GM23338 (cell line): Measurements from ENCODE around the gene ZFYVE21. TPM values are rescaled to one million over a fixed set of nuclear protein-coding genes. Genes with fewer than 3 reads are reported as not detected.

Experiments used
- ATAC-seq: fragments of 200-7000 bp; cut with Tn5 transposase; 3 replicates; pipeline ENCODE4 v1.9.1; 2020
- DNase-seq: peaks from one replicate; pipeline ENCODE4 v3.0.0-alpha.2; 2015; ENCODE audit warnings: low spot score
- H2AFZ ChIP-seq: fragments of 200-600 bp; sonication (generic); 2 replicates; pipeline ENCODE4 v1.8.0; 2016; ENCODE audit warnings: antibody characterized with exemption, mild to moderate bottlenecking, moderate library complexity
- H3F3A ChIP-seq: fragments of 200-600 bp; sonication (generic); replicated peaks from 2 replicates; pipeline ENCODE4 v1.8.0; 2017; ENCODE audit warnings: antibody characterized with exemption, mixed run types, low read depth
- H3K27ac ChIP-seq: fragments of 200-600 bp; sonication (generic); 2 replicates; pipeline ENCODE4 v1.6.1; 2016; ENCODE audit warnings: low read depth
- H3K27me3 ChIP-seq: fragments of 200-600 bp; sonication (generic); 2 replicates; pipeline ENCODE4 v1.8.0; 2016; ENCODE audit warnings: mild to moderate bottlenecking, mixed run types, moderate library complexity; ENCODE audit not compliant: insufficient read depth
- H3K36me3 ChIP-seq: fragments of 200-600 bp; sonication (generic); 2 replicates; pipeline ENCODE4 v1.8.0; 2016; ENCODE audit warnings: mild to moderate bottlenecking; ENCODE audit not compliant: insufficient read depth
- H3K4me1 ChIP-seq: fragments of 200-600 bp; sonication (generic); 2 replicates; pipeline ENCODE4 v1.8.0; 2016; ENCODE audit warnings: mild to moderate bottlenecking, moderate library complexity; ENCODE audit not compliant: insufficient read depth
- H3K4me2 ChIP-seq: fragments of 200-600 bp; sonication (generic); 2 replicates; pipeline ENCODE4 v1.7.1; 2017; ENCODE audit warnings: mixed run types
- H3K4me3 ChIP-seq: fragments of 200-600 bp; sonication (generic); 2 replicates; pipeline ENCODE4 v1.6.1; 2016; ENCODE audit warnings: mixed run types
- H3K79me2 ChIP-seq: fragments of 200-600 bp; sonication (generic); replicated peaks from 2 replicates; pipeline ENCODE4 v1.8.0; 2017; ENCODE audit warnings: mild to moderate bottlenecking; ENCODE audit not compliant: insufficient read depth
- H3K9me2 ChIP-seq: fragments of 200-600 bp; sonication (generic); 2 replicates; pipeline ENCODE4 v1.8.0; 2017; ENCODE audit not compliant: insufficient read depth
- H4K20me1 ChIP-seq: fragments of 200-600 bp; sonication (generic); replicated peaks from 2 replicates; pipeline ENCODE4 v1.8.0; 2017; ENCODE audit warnings: mild to moderate bottlenecking; ENCODE audit not compliant: insufficient read depth
- H3K27ac Mint-ChIP-seq: 2 replicates; pipeline ENCODE4 v1.8.0; 2020; ENCODE audit warnings: inconsistent platforms, mild to moderate bottlenecking, moderate library complexity, mixed read lengths
- H3K27me3 Mint-ChIP-seq: 3 replicates; pipeline ENCODE4 v1.8.0; 2022; ENCODE audit warnings: low read depth, mild to moderate bottlenecking, moderate library complexity, mixed read lengths, inconsistent platforms; ENCODE audit not compliant: insufficient read depth, poor library complexity
- H3K36me3 Mint-ChIP-seq: 3 replicates; pipeline ENCODE4 v1.8.0; 2021; ENCODE audit warnings: low read depth, mild to moderate bottlenecking, inconsistent platforms, moderate library complexity, mixed read lengths
- H3K4me1 Mint-ChIP-seq: 3 replicates; pipeline ENCODE4 v1.8.0; 2020; ENCODE audit warnings: mild to moderate bottlenecking, inconsistent platforms, mixed read lengths
- H3K4me3 Mint-ChIP-seq: 3 replicates; pipeline ENCODE4 v1.8.0; 2021; ENCODE audit warnings: moderate library complexity, mild to moderate bottlenecking, inconsistent platforms, mixed read lengths
- H3K9me3 Mint-ChIP-seq: 3 replicates; pipeline ENCODE4 v1.8.0; 2020; ENCODE audit warnings: moderate library complexity, mild to moderate bottlenecking, inconsistent platforms, mixed read lengths
- CREB1 ChIP-seq: fragments of 250-450 bp; sonication (Bioruptor Pico); IDR thresholded peaks from 2 replicates; pipeline ENCODE4 v1.5.0; 2020; ENCODE audit warnings: low read depth, mild to moderate bottlenecking, moderate library complexity
- EZH2 ChIP-seq: fragments of 200-600 bp; sonication (generic); IDR thresholded peaks from one replicate; pipeline ENCODE4 v1.8.0; 2017; ENCODE audit warnings: antibody characterized with exemption, mild to moderate bottlenecking, low read depth; ENCODE audit not compliant: unreplicated experiment
- EZH2phosphoT487 ChIP-seq: fragments of 200-600 bp; sonication (generic); IDR thresholded peaks from one replicate; pipeline ENCODE4 v1.8.1; 2018; ENCODE audit warnings: antibody characterized with exemption; ENCODE audit not compliant: unreplicated experiment
- JUNB ChIP-seq: IDR thresholded peaks from one replicate; pipeline ENCODE4 v1.6.1; 2016; ENCODE audit warnings: antibody characterized with exemption; ENCODE audit not compliant: unreplicated experiment
- NANOG ChIP-seq: IDR thresholded peaks from 2 replicates; pipeline ENCODE4 v1.6.1; 2016; ENCODE audit warnings: antibody characterized with exemption, borderline replicate concordance
- POLR2AphosphoS5 ChIP-seq: IDR thresholded peaks from 2 replicates; pipeline ENCODE4 v1.6.1; 2016; ENCODE audit warnings: antibody characterized with exemption, low read depth
- STAT1 ChIP-seq: IDR thresholded peaks from one replicate; pipeline ENCODE4 v1.6.1; 2016; ENCODE audit warnings: antibody characterized with exemption; ENCODE audit not compliant: unreplicated experiment
- ZNF114 ChIP-seq: fragments of 250-450 bp; sonication (Bioruptor Pico); IDR thresholded peaks from 2 replicates; pipeline ENCODE4 v1.5.0; 2020; ENCODE audit warnings: mild to moderate bottlenecking, moderate library complexity
- ZNF331 ChIP-seq: fragments of 250-450 bp; sonication (Bioruptor Pico); IDR thresholded peaks from 2 replicates; pipeline ENCODE4 v1.5.0; 2020; ENCODE audit warnings: low read depth, mild to moderate bottlenecking, moderate library complexity
- polyA plus RNA-seq: library from polyadenylated mRNA; unstranded; fragments of >200 nt; fragmentation: Nextera tagmentation; extraction: Ambion mirVana; gene quantifications from 2 replicates; pipeline ENCODE4 v1.2.1, GENCODE V29; 2016
- total RNA-seq: library from RNA; depleted of rRNA; stranded (reverse); fragments of >200 nt; shearing (Covaris generic); gene quantifications from 2 replicates; pipeline ENCODE4 v1.2.3, GENCODE V29; 2014
- TF ChIP-seq, protein P1 (sequence below): IDR thresholded peaks from 2 replicates; pipeline ENCODE4 v1.6.1; 2016; ENCODE audit warnings: antibody characterized with exemption
- TF ChIP-seq, protein P2 (sequence below): IDR thresholded peaks from one replicate; pipeline ENCODE4 v1.6.1; 2018; ENCODE audit warnings: antibody characterized with exemption; ENCODE audit not compliant: unreplicated experiment
- TF ChIP-seq, protein P3 (sequence below): fragments of 250-450 bp; sonication (Bioruptor Pico); IDR thresholded peaks from 2 replicates; pipeline ENCODE4 v1.5.0; 2020; ENCODE audit warnings: mild to moderate bottlenecking, moderate library complexity
- TF ChIP-seq, protein P4 (sequence below), 2 experiments: fragments of 200-600 bp in 1 of 2; sonication (generic) in 1 of 2; conservative IDR thresholded peaks; 2 replicates each; pipeline versions ENCODE4 v1.5.1 to v1.6.1; 2016 to 2017; ENCODE audit warnings: antibody characterized with exemption in 2 of 2, low read depth in 2 of 2, mild to moderate bottlenecking in 2 of 2, moderate library complexity in 1 of 2

Gene ZFYVE21
- total and polyA plus RNA-seq, 2 experiments from 2014 or later, result 88.0 to 89.6 TPM

- H3K79me2 ChIP-seq, result no peaks in the 10 kb centered on the region
- H3K36me3 ChIP-seq, result peaks cover 5% of the 10 kb centered on the region; the same call in 1 of the 2 replicates
- no peaks in the 10 kb centered on the region for H3K9me2 ChIP-seq
- Mint-ChIP-seq H3K9me3 (no peaks in the 10 kb centered on the region; the same call in 2 of the 3 replicates), H3K36me3 (peaks cover 50% of the 10 kb centered on the region), H3K27ac (peak overlapping the region; percentile 78), H3K4me3 (no peak overlapping the region), H3K4me1 (peaks cover 9% of the 10 kb centered on the region), H3K27me3 (peaks cover 28% of the 10 kb centered on the region)
- H4K20me1 ChIP-seq, result peaks cover 8% of the 10 kb centered on the region
- TF ChIP-seq CREB1 (no peak), STAT1 (no peak), POLR2AphosphoS5 (no peak; the same call in none of the 2 replicates), NANOG (no peak), ZNF114 (CRISPR knock-in tag) (no peak), ZNF331 (CRISPR knock-in tag) (no peak), EZH2phosphoT487 (no peak), EZH2 (no peak), JUNB (no peak)
- TF ChIP-seq, protein P1, sequence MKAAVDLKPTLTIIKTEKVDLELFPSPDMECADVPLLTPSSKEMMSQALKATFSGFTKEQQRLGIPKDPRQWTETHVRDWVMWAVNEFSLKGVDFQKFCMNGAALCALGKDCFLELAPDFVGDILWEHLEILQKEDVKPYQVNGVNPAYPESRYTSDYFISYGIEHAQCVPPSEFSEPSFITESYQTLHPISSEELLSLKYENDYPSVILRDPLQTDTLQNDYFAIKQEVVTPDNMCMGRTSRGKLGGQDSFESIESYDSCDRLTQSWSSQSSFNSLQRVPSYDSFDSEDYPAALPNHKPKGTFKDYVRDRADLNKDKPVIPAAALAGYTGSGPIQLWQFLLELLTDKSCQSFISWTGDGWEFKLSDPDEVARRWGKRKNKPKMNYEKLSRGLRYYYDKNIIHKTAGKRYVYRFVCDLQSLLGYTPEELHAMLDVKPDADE, result no peak
- TF ChIP-seq, protein P2, sequence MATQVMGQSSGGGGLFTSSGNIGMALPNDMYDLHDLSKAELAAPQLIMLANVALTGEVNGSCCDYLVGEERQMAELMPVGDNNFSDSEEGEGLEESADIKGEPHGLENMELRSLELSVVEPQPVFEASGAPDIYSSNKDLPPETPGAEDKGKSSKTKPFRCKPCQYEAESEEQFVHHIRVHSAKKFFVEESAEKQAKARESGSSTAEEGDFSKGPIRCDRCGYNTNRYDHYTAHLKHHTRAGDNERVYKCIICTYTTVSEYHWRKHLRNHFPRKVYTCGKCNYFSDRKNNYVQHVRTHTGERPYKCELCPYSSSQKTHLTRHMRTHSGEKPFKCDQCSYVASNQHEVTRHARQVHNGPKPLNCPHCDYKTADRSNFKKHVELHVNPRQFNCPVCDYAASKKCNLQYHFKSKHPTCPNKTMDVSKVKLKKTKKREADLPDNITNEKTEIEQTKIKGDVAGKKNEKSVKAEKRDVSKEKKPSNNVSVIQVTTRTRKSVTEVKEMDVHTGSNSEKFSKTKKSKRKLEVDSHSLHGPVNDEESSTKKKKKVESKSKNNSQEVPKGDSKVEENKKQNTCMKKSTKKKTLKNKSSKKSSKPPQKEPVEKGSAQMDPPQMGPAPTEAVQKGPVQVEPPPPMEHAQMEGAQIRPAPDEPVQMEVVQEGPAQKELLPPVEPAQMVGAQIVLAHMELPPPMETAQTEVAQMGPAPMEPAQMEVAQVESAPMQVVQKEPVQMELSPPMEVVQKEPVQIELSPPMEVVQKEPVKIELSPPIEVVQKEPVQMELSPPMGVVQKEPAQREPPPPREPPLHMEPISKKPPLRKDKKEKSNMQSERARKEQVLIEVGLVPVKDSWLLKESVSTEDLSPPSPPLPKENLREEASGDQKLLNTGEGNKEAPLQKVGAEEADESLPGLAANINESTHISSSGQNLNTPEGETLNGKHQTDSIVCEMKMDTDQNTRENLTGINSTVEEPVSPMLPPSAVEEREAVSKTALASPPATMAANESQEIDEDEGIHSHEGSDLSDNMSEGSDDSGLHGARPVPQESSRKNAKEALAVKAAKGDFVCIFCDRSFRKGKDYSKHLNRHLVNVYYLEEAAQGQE, result no peak
- TF ChIP-seq, protein P3, sequence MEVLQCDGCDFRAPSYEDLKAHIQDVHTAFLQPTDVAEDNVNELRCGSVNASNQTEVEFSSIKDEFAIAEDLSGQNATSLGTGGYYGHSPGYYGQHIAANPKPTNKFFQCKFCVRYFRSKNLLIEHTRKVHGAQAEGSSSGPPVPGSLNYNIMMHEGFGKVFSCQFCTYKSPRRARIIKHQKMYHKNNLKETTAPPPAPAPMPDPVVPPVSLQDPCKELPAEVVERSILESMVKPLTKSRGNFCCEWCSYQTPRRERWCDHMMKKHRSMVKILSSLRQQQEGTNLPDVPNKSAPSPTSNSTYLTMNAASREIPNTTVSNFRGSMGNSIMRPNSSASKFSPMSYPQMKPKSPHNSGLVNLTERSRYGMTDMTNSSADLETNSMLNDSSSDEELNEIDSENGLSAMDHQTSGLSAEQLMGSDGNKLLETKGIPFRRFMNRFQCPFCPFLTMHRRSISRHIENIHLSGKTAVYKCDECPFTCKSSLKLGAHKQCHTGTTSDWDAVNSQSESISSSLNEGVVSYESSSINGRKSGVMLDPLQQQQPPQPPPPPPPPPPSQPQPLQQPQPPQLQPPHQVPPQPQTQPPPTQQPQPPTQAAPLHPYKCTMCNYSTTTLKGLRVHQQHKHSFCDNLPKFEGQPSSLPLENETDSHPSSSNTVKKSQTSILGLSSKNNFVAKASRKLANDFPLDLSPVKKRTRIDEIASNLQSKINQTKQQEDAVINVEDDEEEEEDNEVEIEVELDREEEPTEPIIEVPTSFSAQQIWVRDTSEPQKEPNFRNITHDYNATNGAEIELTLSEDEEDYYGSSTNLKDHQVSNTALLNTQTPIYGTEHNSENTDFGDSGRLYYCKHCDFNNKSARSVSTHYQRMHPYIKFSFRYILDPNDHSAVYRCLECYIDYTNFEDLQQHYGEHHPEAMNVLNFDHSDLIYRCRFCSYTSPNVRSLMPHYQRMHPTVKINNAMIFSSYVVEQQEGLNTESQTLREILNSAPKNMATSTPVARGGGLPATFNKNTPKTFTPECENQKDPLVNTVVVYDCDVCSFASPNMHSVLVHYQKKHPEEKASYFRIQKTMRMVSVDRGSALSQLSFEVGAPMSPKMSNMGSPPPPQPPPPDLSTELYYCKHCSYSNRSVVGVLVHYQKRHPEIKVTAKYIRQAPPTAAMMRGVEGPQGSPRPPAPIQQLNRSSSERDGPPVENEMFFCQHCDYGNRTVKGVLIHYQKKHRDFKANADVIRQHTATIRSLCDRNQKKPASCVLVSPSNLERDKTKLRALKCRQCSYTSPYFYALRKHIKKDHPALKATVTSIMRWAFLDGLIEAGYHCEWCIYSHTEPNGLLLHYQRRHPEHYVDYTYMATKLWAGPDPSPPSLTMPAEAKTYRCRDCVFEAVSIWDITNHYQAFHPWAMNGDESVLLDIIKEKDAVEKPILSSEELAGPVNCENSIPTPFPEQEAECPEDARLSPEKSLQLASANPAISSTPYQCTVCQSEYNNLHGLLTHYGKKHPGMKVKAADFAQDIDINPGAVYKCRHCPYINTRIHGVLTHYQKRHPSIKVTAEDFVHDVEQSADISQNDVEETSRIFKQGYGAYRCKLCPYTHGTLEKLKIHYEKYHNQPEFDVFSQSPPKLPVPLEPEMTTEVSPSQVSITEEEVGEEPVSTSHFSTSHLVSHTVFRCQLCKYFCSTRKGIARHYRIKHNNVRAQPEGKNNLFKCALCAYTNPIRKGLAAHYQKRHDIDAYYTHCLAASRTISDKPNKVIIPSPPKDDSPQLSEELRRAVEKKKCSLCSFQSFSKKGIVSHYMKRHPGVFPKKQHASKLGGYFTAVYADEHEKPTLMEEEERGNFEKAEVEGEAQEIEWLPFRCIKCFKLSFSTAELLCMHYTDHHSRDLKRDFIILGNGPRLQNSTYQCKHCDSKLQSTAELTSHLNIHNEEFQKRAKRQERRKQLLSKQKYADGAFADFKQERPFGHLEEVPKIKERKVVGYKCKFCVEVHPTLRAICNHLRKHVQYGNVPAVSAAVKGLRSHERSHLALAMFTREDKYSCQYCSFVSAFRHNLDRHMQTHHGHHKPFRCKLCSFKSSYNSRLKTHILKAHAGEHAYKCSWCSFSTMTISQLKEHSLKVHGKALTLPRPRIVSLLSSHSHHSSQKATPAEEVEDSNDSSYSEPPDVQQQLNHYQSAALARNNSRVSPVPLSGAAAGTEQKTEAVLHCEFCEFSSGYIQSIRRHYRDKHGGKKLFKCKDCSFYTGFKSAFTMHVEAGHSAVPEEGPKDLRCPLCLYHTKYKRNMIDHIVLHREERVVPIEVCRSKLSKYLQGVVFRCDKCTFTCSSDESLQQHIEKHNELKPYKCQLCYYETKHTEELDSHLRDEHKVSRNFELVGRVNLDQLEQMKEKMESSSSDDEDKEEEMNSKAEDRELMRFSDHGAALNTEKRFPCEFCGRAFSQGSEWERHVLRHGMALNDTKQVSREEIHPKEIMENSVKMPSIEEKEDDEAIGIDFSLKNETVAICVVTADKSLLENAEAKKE (CRISPR knock-in tag), result no peak
- TF ChIP-seq, protein P4, sequence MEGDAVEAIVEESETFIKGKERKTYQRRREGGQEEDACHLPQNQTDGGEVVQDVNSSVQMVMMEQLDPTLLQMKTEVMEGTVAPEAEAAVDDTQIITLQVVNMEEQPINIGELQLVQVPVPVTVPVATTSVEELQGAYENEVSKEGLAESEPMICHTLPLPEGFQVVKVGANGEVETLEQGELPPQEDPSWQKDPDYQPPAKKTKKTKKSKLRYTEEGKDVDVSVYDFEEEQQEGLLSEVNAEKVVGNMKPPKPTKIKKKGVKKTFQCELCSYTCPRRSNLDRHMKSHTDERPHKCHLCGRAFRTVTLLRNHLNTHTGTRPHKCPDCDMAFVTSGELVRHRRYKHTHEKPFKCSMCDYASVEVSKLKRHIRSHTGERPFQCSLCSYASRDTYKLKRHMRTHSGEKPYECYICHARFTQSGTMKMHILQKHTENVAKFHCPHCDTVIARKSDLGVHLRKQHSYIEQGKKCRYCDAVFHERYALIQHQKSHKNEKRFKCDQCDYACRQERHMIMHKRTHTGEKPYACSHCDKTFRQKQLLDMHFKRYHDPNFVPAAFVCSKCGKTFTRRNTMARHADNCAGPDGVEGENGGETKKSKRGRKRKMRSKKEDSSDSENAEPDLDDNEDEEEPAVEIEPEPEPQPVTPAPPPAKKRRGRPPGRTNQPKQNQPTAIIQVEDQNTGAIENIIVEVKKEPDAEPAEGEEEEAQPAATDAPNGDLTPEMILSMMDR (conservative IDR thresholded peaks at IDR 0.05; ENCODE audit: low read depth in 2 of 2), result no peak
- no peak for DNase-seq
- H3K4me3 ChIP-seq, result no peak overlapping the region
- peaks cover 8% of the 10 kb centered on the region; the same call in 1 of the 2 replicates for H3F3A ChIP-seq
- H3K27ac ChIP-seq, result no peak overlapping the region
- no peaks in the 10 kb centered on the region for H3K27me3 ChIP-seq
- H2AFZ ChIP-seq, result no peak overlapping the region
- H3K4me2 ChIP-seq, result no peak overlapping the region
- ATAC-seq, result no peak
- no peaks in the 10 kb centered on the region for H3K4me1 ChIP-seq
Observed at GRCh38 chr14:103703433-103704385, 11.9 kb upstream of the ZFYVE21 start.
